ENCODE data around the gene PCED1B.
"Not testable (repeated sequence)": the region's sequence is repeated elsewhere in the genome, so short reads cannot be mapped to it uniquely, and the experiment has no call there.

Gene PCED1B

DNA sequence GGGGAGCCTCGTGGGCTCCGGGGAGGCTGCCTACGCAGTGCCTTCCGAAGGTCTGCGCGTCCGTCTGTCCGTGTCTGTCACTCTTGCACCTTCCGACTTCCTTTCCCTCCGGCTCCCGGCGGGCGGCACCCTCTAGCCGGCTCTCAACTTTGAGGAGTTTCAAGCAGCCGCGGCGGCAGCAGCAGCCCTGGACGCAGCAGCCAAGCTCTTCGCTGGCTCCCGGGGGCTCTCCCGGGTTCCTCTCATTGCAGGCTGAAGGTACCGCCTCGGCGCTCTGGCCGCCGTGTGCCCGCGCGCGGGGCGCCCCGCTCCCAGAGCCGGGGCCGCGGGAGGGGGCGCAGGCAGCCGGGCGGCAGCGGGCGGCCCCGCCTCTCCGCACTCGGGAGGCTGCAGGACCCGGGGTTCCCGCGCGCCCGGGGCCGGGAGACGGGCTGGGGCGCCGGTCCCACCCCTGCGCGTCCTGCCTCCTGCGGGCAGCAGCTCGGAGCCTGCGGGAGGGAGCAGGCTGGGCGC, at the start of gene PCED1B, which contains the start of gene AMIGO2:
TSS of gene PCED1B (plus strand) at position 154 of the 513 bp plus-strand sequence. CDS start 155,443 bp downstream, outside the sequence.
TSS of gene AMIGO2 (minus strand) at position 492 of the 513 bp plus-strand sequence. CDS start 957 bp downstream, outside the sequence.
- peak; percentile 35 for DNase-seq (ENCODE audit: low read depth)

DNA sequence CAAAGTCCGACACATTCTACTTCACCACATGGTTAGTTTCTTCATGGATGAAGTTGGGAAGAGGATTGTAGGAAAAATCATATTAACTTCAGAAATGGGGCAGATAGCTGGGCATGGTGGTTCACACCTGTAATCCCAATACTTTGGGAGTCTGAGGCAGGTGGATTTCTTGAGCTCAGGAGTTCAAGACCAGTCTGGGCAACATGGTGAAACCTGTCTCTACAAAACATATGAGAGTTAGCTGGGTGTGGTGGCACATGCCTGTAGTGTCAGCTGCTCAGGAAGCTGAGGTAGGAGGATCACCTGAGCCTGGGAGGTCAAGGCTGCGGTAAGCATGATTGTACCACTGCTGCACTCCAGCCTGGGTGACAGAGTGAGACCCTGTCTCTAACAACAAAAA, 49.5 kb upstream of the PCED1B start:
- DNase-seq (ENCODE audit: low read depth), result no peak

DNA sequence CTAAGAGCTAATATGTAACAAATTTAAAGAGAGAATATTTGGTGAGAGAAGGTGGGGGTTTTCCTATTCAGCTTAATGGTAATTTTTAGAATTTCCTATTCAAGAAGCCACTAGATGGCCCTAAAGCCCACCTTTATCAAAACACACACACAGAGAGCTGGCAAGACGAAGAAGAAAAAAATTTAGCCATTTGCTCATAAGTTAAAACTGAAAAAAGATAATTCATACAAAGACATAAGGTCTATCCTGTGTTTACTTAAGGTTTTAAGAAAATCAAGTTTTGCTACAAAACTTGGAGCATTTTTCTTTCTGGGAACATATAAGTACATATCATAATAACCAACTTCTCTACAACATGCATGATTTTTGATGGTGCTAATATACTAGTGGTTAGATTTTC, 46.8 kb upstream of the PCED1B start:
- no peak for DNase-seq (ENCODE audit: low read depth)

- DNase-seq (ENCODE audit: low read depth), result no peak
Observed at GRCh38 chr12:47033081-47033480, 46.3 kb upstream of the PCED1B start.

GRCh38 chr12:47033789-47034555, 45.4 kb upstream of the PCED1B start:
- DNase-seq (ENCODE audit: low read depth), result no peak

GRCh38 chr12:47034661-47035060, 44.8 kb upstream of the PCED1B start:
- DNase-seq (ENCODE audit: low read depth), result no peak

DNA sequence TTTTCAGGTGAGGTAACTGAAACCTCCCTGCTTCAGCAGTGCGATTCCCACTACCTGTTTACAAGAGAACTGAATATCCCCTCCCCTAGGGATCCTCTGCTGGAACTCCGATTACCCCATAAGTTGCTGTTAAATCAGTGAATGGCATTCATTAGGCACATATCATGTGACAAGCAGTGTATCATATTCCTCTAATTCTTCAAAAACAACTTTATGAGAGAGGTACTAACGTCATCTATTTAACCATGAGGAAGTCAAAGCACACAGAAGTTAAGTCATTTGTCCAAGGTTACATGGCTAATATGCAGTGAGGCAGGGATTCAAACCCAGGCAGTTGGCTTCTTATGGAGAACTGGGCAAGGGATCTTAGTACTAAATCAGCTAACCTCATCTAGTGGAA, 43.9 kb upstream of the PCED1B start:
- DNase-seq (ENCODE audit: low read depth), result no peak

DNA sequence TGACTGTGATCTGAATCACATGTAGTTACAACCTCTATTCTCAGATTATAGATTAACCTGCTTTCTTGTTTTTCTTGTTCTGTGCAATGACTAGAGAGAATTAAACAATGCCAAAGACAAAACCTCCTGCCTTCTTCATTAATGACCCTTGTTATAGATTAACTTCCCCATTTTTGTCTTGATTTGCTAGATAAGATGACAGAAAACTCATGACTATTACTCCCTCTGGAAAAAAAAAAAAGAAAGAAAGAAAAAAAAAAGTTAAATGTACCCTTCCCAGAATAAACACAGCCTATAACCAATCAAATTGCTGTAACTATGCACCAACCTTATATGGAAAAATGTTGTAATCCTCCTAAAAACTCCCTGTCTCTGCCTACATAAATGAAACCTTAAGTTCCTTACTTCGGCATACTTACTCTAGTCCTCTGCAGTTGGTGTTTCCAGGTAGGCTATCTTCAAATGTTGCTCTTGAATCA, 41.1 kb upstream of the PCED1B start:
- no peak for DNase-seq (ENCODE audit: low read depth)

DNA sequence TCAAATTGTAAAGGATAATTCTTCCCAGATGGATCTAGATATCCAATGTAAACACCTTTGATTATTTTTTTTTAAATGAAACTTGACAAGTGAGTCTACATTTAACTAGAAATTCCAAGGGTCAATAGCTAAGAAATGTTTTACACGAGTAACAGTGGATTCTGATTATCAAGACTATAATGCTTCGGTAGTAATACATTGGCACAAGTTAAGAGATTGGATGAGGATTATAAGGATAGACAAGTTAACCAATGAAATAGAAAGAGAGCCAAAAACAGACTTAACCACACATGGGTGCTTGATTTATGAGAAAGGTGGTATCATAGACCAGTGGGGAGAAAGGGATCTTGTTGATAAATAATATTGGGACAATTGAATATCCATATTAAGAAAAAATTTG, 40.3 kb upstream of the PCED1B start:
- no peak for DNase-seq (ENCODE audit: low read depth)

- DNase-seq (ENCODE audit: low read depth), result no peak
Observed at GRCh38 chr12:47039756-47040155, 39.7 kb upstream of the PCED1B start.

- no peak for DNase-seq (ENCODE audit: low read depth)
Observed at GRCh38 chr12:47041327-47041726, 38.1 kb upstream of the PCED1B start.

- no peak for DNase-seq (ENCODE audit: low read depth)
Observed at GRCh38 chr12:47048541-47048940, 30.9 kb upstream of the PCED1B start.

GRCh38 chr12:47051291-47051690, 28.1 kb upstream of the PCED1B start:
- DNase-seq (ENCODE audit: low read depth), result not testable (repeated sequence)

- DNase-seq (ENCODE audit: low read depth), result no peak
Observed at GRCh38 chr12:47052274-47052673, 27.1 kb upstream of the PCED1B start.

DNA sequence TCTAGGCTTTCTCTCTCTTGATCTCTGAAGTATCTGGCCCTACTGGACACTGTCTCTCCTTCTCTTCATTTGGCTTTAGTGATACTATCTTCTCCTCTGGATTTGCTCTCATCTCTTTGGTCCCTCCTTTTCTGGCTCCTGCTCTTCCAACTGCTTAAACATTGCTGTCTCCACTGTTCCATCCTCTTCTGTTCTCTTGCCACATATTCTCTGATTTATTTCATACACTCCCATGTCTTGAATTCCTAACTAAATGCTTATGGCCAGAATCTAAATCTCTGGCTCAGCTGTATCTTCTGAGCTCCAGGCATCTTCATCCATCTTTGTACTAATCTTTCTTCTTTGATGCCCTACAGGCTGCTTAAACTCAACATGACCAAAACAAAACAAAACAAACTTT, 25.5 kb upstream of the PCED1B start:
- DNase-seq (ENCODE audit: low read depth), result no peak

GRCh38 chr12:47054659-47055058, 24.8 kb upstream of the PCED1B start:
- DNase-seq (ENCODE audit: low read depth), result no peak

DNA sequence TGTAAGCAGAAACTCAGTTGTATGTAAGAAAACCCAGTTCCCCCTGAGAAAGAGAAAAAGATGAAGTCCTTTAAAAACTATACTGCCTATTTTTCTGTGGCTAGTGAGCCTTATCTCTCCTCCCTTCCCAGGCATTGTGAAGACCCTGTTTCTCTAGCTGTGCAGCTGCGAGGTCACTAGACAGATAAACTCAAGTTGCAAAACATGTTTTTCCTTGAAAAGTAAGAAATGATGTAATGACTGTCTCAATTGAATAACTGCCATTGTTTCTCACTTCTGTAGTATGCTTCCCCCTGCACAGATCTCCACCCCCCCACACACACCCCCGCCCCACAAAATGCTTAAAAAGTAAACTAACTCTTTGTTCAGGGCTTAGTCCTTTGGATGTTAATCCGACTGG, 23.6 kb upstream of the PCED1B start:
- DNase-seq (ENCODE audit: low read depth), result not testable (repeated sequence)

DNA sequence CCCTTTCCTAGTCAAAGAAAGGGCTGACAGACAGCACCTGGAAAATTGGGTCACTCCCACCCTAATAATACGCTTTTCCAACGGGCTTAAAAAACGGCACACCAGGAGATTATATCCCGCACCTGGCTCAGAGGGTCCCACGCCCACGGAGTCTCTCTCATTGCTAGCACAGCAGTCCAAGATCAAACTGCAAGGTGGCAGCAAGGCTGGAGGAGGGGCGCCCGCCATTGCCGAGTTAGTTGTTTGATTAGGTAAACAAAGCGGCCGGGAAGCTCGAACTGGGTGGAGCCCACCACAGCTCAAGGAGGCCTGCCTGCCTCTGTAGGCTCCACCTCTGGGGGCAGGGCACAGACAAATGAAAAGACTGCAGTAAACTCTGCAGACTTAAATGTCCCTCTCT, 22.5 kb upstream of the PCED1B start:
- DNase-seq (ENCODE audit: low read depth), result not testable (repeated sequence)

- DNase-seq (ENCODE audit: low read depth), result not testable (repeated sequence)
Observed at GRCh38 chr12:47058640-47059039, 20.8 kb upstream of the PCED1B start.

- no peak for DNase-seq (ENCODE audit: low read depth)
Observed at GRCh38 chr12:47065546-47065945, 13.9 kb upstream of the PCED1B start.

- no peak for DNase-seq (ENCODE audit: low read depth)
Observed at GRCh38 chr12:47066278-47067025, 13.0 kb upstream of the PCED1B start.

GRCh38 chr12:47067176-47067575, 12.2 kb upstream of the PCED1B start:
- no peak for DNase-seq (ENCODE audit: low read depth)
